Heart right ventricle (tissue), 16 donors: ENCODE measurements around the gene SPEN. TPM values are rescaled to one million over a fixed set of nuclear protein-coding genes. Genes with fewer than 3 reads are reported as not detected.
"Not testable (repeated sequence)": the region's sequence is repeated elsewhere in the genome, so short reads cannot be mapped to it uniquely, and the experiment has no call there.

ENCODE experiments used
- ATAC-seq, 8 donors: fragments of 200-7000 bp; cut with Tn5 transposase; one replicate each; pipeline ENCODE4 v1.9.1; 2020; ENCODE audit warnings: mild to moderate bottlenecking in 8 of 8, moderate library complexity in 8 of 8, moderate number of reproducible peaks in 1 of 8
- DNase-seq, 2 donors: peaks; one replicate each; pipeline ENCODE4 v3.0.0-alpha.2; 2020
- H3K27ac ChIP-seq, 10 donors: fragments of 200-600 bp; sonication (generic) in 2 of 10; one replicate each; pipeline versions ENCODE4 v1.5.0 to v1.8.0; 2020 to 2022; ENCODE audit warnings: mild to moderate bottlenecking in 3 of 10
- H3K27me3 ChIP-seq, 7 donors: fragments of 200-600 bp; one replicate each; pipeline ENCODE4 v1.8.0; 2021 to 2022; ENCODE audit warnings: mild to moderate bottlenecking in 2 of 7
- H3K36me3 ChIP-seq, 9 donors: fragments of 200-600 bp; sonication (generic) in 1 of 9; one replicate each; pipeline versions ENCODE4 v1.5.0 to v1.8.0; 2020 to 2022; ENCODE audit warnings: mild to moderate bottlenecking in 2 of 9
- H3K4me1 ChIP-seq, 9 donors: fragments of 200-600 bp; sonication (generic) in 1 of 9; one replicate each; pipeline versions ENCODE4 v1.5.0 to v1.8.0; 2020 to 2022; ENCODE audit warnings: mild to moderate bottlenecking in 4 of 9
- H3K4me3 ChIP-seq, 10 donors: fragments of 200-600 bp; sonication (generic) in 2 of 10; one replicate each; pipeline versions ENCODE4 v1.5.0 to v1.8.0; 2020 to 2022; ENCODE audit warnings: mild to moderate bottlenecking in 7 of 10, moderate library complexity in 2 of 10
- H3K9me3 ChIP-seq, 11 donors: fragments of 200-600 bp in 10 of 11; sonication (generic) in 2 of 11; one replicate each; pipeline versions ENCODE4 v1.5.0 to v1.8.0; 2013 to 2022; ENCODE audit warnings: mild to moderate bottlenecking in 2 of 11, control low read depth in 1 of 11, moderate library complexity in 1 of 11
- WGBS, 2 donors: extraction: QIAGEN DNeasy Blood & Tissue Kit; methylation state at CpG; one replicate each; pipeline ENCODE4 v1.1.7; 2013; ENCODE audit warnings: inconsistent platforms in 1 of 2; 5-methylcytosine and 5-hydroxymethylcytosine counted together
- intact Hi-C, 10 donors: fragments of 100-400 bp; cut with DNase I; formaldehyde crosslinking; loops; one replicate each; pipeline versions ENCODE4 v1.11.1 to v1.14.2; 2022
- polyA plus RNA-seq, 2 donors: library from polyadenylated mRNA; stranded (reverse); fragments of 200-250 nt; gene quantifications; one replicate each; pipeline ENCODE4 v1.2.3, GENCODE V29; 2013
- total RNA-seq, 10 donors: library from RNA; stranded (reverse); fragmentation: NEBNext Ultra II Directional in 3 of 10; extraction: Animal tissue kit (Norgen Biotek cat#: 25700) in 3 of 10; gene quantifications; one replicate each; pipeline versions ENCODE4 v1.2.1 to v1.2.4, GENCODE V29; 2021 to 2023
- TF ChIP-seq, protein P1 (sequence below), 9 donors: fragments of 200-600 bp; sonication (generic) in 2 of 9; IDR thresholded peaks; one replicate each; pipeline versions ENCODE4 v1.5.0 to v1.8.0; 2021 to 2022; ENCODE audit warnings: antibody characterized with exemption in 9 of 9, mild to moderate bottlenecking in 5 of 9, moderate library complexity in 1 of 9
- donor health status: Arrhythmogenic right ventricular cardiomyopathy.
- donor health status: ischemic (EF 13 %, LVEDD 7.1; RV severe dilation, severe dysfunction).
- donor health status: healthy with polysubstance abuse.
- donor health status: DM: no; HTN: yes; CAD: no.
- donor health status: DM: no; HTN: no; CAD: no.
- donor health status: ischemic (EF 25% LVEDD 6.9; RV normal size, moderate dysfunction).
- donor health status: ischemic (EF 25% LVEDD 5.7; RV mildly dilated, moderate dysfunction).
- donor health status: healthy.
- donor health status: DM: yes; HTN: yes; CAD: no.
- donor health status: Ischemic cardiomyopathy.
- donor health status: ischemic (EF 35%, LVEDD 5.7; RV mildly dilated, moderate dysfunction).
- donor health status: nonischemic (EF 11% LVEDD 7.7; RV severe dilation, severe dysfunction).
- donor health status: DM: yes; HTN: yes; CAD: no.
- donor health status: PGD.
- donor health status: ischemic (EF 29% LVEDD 5.4; RV normal size, mild dysfunction).
- donor health status: nonischemic (EF 23%, LVEDD 6.1; RV moderate dilation, normal function).

Gene SPEN
- total and polyA plus RNA-seq, 12 donors = 11.2 to 34.4 (median 27.1) TPM

DNA sequence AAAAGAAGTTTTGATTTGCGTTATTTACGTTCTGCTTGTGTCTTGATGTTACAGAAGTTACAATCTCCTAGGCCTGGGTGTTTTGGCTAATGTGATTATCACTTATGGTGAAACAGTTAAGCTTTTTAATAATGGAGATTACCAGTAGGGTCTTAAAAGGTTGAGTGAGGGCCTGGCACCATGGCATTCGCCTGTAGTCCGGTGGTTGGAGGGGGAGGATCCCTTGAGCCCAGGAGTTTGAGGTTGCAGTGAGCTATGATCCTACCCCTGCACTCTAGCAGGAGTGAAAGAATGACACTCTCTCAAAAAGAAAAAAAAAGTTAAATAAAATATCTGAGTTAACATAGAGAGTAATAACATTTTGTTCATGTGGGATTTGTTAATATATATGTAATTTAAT is 8.8 kb upstream of the SPEN start:
- ATAC-seq (no peak), DNase-seq (no peak)
- H3K9me3 ChIP-seq = no peaks in the 10 kb centered on the region
- no peak overlapping the region for H3K4me3 ChIP-seq
- H3K36me3 ChIP-seq = no peaks in the 10 kb centered on the region
- H3K27ac ChIP-seq = no peak overlapping the region
- WGBS, 2 donors = 96% methylated on average over 4 of the region's 4 CpGs
- intact Hi-C loops = loop anchor here in 2 of 10 donors (10.0 kb wide), 1 partner anchor 46 kb away; no protein-coding TSS in a partner anchor
- TF ChIP-seq, protein P1, sequence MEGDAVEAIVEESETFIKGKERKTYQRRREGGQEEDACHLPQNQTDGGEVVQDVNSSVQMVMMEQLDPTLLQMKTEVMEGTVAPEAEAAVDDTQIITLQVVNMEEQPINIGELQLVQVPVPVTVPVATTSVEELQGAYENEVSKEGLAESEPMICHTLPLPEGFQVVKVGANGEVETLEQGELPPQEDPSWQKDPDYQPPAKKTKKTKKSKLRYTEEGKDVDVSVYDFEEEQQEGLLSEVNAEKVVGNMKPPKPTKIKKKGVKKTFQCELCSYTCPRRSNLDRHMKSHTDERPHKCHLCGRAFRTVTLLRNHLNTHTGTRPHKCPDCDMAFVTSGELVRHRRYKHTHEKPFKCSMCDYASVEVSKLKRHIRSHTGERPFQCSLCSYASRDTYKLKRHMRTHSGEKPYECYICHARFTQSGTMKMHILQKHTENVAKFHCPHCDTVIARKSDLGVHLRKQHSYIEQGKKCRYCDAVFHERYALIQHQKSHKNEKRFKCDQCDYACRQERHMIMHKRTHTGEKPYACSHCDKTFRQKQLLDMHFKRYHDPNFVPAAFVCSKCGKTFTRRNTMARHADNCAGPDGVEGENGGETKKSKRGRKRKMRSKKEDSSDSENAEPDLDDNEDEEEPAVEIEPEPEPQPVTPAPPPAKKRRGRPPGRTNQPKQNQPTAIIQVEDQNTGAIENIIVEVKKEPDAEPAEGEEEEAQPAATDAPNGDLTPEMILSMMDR (IDR thresholded peaks at IDR 0.05) = no peak
- peaks cover 0 to 23% (median 8%) of the 10 kb centered on the region in 9 donors for H3K4me1 ChIP-seq
- no peaks in the 10 kb centered on the region for H3K27me3 ChIP-seq

DNA sequence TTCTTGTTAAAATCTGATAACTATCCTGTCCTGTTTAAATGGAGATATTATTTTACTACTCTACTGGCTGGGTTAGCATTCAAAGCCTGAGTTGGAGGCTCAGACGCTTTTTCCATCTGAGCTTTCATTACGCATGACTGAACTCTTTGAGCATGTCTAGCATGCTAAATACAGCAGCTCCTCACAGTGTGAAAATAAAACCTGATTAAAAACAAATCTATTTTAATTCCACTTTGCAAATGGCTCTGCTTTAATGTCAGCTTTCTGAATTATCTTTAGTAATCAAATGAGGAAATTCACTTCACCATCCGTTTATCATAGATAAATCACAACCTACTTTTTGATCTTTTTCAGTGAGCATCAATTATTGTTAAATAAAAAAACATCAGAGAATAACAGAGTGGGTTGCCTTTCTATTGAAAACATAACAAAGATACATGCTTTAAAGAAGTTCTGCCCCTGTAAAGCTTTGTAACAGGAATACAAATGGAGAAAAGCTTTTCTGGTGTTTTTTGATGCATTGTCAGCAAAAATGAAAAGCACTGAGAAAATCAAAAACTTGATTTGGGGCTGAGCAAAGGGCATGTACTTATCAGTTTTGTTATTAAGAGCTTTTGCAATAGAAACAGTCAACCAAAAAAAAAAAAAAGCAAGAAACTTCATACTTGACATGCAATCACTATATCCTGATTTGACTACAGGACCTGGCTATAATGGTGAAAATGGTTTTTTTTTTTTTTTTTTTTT is 3.5 kb upstream of the SPEN start:
- no peak for DNase-seq
- no peaks in the 10 kb centered on the region for H3K9me3 ChIP-seq
- H3K36me3 ChIP-seq = no peaks in the 10 kb centered on the region
- WGBS, 2 donors = 42 to 56% methylated on average over 3 of the region's 3 CpGs
- H3K27ac ChIP-seq = peak overlapping the region in 6 of 10 donors; percentile 5 to 74 (median 68)
- intact Hi-C loops = no loop called here
- no peaks in the 10 kb centered on the region for H3K27me3 ChIP-seq
- H3K4me3 ChIP-seq = no peak overlapping the region
- ATAC-seq = no peak
- TF ChIP-seq, protein P1 (IDR thresholded peaks at IDR 0.05) = no peak
- H3K4me1 ChIP-seq = peaks cover 0 to 37% (median 24%) of the 10 kb centered on the region in 9 donors

DNA sequence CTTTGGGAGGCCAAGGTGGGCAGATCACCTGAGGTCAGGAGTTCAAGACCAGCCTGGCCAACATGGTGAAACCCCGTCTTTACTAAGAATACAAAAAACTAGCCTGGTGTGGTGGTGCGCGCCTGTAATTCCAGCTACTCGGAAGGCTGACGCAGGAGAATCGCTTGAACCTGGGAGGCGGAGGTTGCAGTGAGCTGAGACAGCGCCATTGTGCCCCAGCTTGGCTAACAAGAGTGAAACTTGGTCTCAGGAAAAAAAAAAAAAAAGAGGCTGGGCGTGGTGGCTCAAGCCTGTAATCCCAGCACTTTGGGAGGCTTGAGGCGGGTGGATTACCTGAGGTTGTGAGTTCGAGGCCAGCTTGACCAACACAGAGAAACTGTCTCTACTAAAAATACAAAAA is 1.5 kb upstream of the SPEN start:
- H3K9me3 ChIP-seq, ATAC-seq, H3K27me3 ChIP-seq, DNase-seq, H3K36me3 ChIP-seq: not testable (repeated sequence)
- intact Hi-C loops = loop anchor here in 3 of 10 donors (2.0 to 5.0 kb wide), 3 partner anchors 36 to 45 kb away; no protein-coding TSS in a partner anchor
- peak overlapping the region in 1 of 10 donors; percentile 68 for H3K4me3 ChIP-seq
- H3K4me1 ChIP-seq = peaks cover 4 to 52% (median 36%) of the 10 kb centered on the region in 9 donors
- WGBS, 2 donors = 97 to 98% methylated on average over 11 of the region's 11 CpGs
- peak overlapping the region in 3 of 10 donors; percentile 94 to 98 (median 96) for H3K27ac ChIP-seq

DNA sequence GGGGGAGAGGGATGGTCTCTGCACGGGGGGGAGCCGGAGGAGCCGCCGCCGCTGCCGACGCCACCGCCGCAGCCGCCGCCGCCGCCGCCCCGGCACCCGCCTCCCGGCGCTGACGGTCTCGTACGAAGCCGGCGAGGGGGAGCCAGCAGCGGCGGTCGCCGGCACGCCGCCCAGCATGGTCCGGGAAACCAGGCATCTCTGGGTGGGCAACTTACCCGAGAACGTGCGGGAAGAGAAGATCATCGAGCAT is 311 bp downstream of the SPEN start:
- no peak for DNase-seq
- no peaks in the 10 kb centered on the region for H3K9me3 ChIP-seq
- H3K4me3 ChIP-seq = peak overlapping the region; percentile 68 to 95 (median 88)
- H3K27ac ChIP-seq = peak overlapping the region; percentile 91 to 99 (median 96)
- no peaks in the 10 kb centered on the region for H3K36me3 ChIP-seq
- WGBS, 2 donors = 0 to 1% methylated on average over 27 to 34 of the region's 34 CpGs
- peaks cover 4 to 69% (median 54%) of the 10 kb centered on the region in 9 donors for H3K4me1 ChIP-seq
- TF ChIP-seq, protein P1 (IDR thresholded peaks at IDR 0.05) = no peak
- intact Hi-C loops = loop anchor here in 6 of 10 donors (1.0 to 5.0 kb wide), 7 partner anchors 12 to 43 kb away; no protein-coding TSS in a partner anchor
- H3K27me3 ChIP-seq = no peaks in the 10 kb centered on the region
- ATAC-seq = no peak
